ENCODE data around the gene PAGR1. TPM values are rescaled to one million over a fixed set of nuclear protein-coding genes. Genes with fewer than 3 reads are reported as not detected.
A peak's percentile ranks its signal among the peaks of the same experiment; 100 is the strongest.

PAGR1 gene
- total and polyA plus RNA-seq, 2 of the 13 experiments (the other 11 are each of a cell fraction or from before 2014, with no cell fraction given): 9.8 to 66.4 TPM

DNA sequence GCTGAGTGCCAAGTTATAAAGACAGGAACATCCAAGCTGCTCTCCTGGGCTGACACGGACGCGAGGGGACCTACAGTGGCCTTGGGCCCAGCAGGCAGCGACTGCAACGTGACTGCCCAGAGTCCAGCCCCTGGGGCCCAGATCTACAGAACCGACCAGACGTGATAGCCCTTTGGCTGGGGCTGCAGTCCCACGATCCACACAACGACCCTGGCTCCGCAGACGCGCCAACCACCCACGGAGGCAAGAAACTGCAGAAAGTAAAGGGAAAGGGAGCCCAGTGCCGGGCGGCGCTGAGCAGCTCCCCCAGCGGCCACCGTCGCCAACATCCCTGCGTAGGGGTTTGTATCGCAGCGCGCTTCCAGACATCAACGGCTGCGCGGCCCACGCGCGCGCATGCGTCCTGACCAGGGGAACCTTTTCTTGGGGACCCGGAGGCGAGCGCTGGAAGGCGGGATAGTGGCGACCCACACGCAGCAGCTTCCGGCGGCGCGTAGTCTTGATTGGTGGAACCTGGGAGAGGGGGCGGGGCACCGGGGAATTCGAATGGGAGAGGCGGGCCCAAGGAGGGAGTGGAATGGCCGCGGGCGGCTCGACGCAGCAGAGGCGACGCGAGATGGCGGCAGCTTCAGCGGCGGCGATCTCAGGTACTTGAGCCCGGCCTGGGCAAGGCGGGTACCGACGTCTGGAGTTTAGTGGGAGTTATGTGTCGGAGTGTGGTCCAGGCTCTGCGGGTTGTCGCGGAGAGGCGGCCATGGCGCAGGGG, 25.6 kb upstream of the PAGR1 start, which contains the start of gene KIF22 (continued):
- TF ChIP-seq, protein P1, sequence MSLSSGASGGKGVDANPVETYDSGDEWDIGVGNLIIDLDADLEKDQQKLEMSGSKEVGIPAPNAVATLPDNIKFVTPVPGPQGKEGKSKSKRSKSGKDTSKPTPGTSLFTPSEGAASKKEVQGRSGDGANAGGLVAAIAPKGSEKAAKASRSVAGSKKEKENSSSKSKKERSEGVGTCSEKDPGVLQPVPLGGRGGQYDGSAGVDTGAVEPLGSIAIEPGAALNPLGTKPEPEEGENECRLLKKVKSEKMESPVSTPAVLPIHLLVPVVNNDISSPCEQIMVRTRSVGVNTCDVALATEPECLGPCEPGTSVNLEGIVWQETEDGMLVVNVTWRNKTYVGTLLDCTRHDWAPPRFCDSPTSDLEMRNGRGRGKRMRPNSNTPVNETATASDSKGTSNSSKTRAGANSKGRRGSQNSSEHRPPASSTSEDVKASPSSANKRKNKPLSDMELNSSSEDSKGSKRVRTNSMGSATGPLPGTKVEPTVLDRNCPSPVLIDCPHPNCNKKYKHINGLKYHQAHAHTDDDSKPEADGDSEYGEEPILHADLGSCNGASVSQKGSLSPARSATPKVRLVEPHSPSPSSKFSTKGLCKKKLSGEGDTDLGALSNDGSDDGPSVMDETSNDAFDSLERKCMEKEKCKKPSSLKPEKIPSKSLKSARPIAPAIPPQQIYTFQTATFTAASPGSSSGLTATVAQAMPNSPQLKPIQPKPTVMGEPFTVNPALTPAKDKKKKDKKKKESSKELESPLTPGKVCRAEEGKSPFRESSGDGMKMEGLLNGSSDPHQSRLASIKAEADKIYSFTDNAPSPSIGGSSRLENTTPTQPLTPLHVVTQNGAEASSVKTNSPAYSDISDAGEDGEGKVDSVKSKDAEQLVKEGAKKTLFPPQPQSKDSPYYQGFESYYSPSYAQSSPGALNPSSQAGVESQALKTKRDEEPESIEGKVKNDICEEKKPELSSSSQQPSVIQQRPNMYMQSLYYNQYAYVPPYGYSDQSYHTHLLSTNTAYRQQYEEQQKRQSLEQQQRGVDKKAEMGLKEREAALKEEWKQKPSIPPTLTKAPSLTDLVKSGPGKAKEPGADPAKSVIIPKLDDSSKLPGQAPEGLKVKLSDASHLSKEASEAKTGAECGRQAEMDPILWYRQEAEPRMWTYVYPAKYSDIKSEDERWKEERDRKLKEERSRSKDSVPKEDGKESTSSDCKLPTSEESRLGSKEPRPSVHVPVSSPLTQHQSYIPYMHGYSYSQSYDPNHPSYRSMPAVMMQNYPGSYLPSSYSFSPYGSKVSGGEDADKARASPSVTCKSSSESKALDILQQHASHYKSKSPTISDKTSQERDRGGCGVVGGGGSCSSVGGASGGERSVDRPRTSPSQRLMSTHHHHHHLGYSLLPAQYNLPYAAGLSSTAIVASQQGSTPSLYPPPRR (CRISPR knock-in tag; IDR thresholded peaks at IDR 0.05; ENCODE audit: borderline replicate concordance): peak; percentile 14; the same call in 1 of the 2 replicates
- no peak for TF ChIP-seq RORA (CRISPR knock-in tag; IDR thresholded peaks at IDR 0.05)
- TF ChIP-seq, protein P2, sequence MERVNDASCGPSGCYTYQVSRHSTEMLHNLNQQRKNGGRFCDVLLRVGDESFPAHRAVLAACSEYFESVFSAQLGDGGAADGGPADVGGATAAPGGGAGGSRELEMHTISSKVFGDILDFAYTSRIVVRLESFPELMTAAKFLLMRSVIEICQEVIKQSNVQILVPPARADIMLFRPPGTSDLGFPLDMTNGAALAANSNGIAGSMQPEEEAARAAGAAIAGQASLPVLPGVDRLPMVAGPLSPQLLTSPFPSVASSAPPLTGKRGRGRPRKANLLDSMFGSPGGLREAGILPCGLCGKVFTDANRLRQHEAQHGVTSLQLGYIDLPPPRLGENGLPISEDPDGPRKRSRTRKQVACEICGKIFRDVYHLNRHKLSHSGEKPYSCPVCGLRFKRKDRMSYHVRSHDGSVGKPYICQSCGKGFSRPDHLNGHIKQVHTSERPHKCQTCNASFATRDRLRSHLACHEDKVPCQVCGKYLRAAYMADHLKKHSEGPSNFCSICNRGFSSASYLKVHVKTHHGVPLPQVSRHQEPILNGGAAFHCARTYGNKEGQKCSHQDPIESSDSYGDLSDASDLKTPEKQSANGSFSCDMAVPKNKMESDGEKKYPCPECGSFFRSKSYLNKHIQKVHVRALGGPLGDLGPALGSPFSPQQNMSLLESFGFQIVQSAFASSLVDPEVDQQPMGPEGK (CRISPR knock-in tag; IDR thresholded peaks at IDR 0.05): peak; percentile 47; the same call in 1 of the 2 replicates

Measured in HepG2 (cell line).